MM.1S (cell line): ENCODE data around the gene PNMA1.

Experiments
- CTCF ChIP-seq: fragments of 300-600 bp; sonication (generic); IDR thresholded peaks from 2 replicates; pipeline ENCODE4 v1.5.1; 2016; ENCODE audit warnings: antibody characterized with exemption, low read length, mixed read lengths
- EZH2 ChIP-seq: fragments of 300-600 bp; sonication (generic); optimal IDR thresholded peaks from 2 replicates; pipeline ENCODE3; 2017; ENCODE audit warnings: low read depth, mild to moderate bottlenecking, antibody characterized with exemption, low read length, mixed read lengths

DNA sequence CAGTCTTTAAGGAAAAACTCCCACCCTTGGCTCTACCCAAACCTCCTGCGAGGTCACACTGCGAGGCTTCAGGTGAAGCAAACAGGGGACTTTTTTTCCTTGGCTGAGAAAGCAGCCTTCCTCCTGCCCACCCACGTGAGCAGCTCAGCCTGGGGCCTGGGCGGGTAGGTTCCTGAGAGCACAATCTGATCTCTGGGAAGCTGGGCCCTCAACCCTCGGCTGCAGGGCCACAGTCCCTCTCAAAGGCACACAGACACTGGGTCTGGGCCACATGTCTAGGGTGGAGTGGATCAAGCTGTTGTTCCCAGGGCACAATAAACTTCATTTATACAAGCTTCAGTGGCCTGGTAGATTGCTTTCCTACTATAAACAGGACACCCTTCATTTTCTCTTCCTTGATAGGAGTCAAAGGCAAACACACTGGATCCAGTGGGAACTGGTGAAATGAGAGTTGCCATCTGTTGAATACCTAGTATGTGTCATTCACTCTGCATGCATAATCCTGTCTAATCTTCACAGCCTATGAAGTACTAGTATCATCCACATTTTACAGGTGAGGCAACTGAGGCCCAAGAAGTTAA, 41.3 kb upstream of the PNMA1 start:
- TF ChIP-seq EZH2: no peak
- TF ChIP-seq CTCF: no peak
